Hippocampal formation (tissue), 2 donors: ENCODE measurements around the gene DNM1.
A peak's percentile ranks its signal among the peaks of the same experiment; 100 is the strongest.
"Not testable (repeated sequence)": the region's sequence is repeated elsewhere in the genome, so short reads cannot be mapped to it uniquely, and the experiment has no call there.

Experiments
- DNase-seq, 2 donors: peaks; one replicate each; lab custom pipeline; 2025; lab: John Stamatoyannopoulos, UW

DNM1 gene

DNA sequence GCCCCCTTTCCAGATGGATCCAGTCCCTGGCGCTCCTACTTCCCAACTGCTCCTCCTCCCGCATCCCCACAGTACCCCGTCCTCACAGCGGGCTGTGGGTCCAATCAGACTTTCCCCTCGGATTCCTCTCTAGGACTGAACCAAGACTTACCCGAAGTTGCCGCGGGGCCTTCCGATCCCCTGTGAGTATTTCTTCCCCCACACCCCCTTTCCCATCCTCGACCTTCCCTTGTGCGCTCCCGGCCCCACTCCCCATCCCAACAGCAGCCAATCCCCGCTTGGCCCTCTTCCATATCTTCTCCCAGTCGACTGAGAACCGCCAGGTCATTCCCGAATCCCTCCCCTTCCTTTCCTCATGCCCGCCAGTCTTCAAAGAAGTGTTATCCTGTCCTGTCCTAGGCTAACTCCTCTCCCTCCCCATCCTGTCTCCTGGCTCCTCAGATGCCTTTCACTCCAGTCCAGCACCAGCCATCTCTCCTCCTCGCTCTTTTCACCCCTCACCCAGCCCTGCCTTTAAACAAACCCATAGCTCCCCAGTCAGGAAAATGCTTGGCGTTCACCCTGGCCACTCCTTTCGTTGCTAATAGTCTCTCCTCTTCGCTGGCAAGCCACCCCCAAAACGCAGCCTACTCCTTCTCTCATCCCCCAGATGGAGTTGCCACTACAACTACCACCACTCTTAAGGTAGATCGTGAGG lies 73.5 kb downstream of the DNM1 start:
- DNase-seq = no peak

DNA sequence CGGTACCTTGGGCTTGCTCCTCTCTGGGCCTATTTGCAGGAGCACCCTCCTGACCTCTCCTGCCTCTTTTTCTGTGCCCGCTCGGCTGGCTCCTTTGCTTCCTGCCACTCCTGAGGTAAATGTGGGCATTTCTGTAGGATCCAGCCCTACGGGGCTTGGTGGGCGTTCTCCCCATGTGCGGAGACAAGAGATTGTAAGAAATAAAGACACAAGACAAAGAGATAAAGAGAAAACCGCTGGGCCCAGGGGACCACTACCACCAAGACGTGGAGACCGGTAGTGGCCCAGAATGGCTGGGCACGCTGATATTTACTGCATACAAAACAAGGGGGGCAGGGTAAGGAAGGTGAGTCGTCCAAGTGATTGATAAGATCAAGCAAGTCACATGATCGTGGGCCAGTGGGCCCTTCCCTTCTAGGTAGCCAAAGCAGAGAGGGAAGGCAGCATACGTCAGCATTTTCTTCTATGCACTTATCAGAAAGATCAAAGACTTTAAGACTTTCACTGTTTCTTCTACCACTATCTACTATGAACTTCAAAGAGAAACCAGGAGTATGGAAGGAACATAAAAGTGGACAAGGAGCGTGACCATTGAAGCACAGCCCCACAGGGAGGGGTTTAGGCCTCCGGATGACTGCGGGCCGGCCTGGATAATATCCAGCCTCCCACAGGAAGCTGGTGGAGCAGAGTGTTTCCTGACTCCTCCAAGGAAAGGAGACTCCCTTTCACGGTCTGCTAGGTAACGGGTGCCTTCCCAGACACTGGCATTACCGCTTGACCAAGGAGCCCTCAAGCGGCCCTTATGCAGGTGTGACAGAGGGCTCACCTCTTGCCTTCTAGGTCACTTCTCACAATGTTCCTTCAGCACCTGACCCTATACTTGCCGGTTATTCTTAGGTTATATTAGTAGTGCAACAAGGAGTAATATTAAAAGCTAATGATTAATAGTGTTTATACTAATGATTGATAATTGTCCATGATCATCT lies 76.2 kb downstream of the DNM1 start:
- DNase-seq = not testable (repeated sequence)

DNA sequence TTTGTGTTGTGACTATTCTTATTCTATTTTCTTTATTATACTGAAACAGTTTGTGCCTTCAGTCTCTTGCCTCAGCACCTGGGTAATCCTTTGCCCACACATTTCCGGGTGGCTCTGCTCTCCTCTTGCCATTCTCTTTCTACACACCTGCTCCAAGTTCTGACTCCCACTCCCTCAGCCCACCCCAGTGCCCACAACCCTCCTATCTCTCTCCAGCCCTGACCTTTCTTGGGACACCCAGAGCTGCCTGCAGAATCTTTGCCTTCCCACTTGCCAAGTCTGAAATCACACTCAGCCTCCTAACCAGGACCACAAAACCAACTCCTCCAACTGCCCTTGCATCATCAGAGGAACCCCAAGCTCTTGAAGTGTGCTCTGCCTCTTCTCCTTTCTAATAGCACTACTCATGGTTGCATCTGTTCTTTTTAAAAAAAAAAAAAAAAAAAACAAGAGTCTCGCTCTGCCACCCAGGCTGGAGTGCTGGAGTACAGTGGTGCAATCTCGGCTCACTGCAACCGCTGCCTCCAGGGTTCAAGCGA lies 77.0 kb downstream of the DNM1 start:
- no peak for DNase-seq

DNA sequence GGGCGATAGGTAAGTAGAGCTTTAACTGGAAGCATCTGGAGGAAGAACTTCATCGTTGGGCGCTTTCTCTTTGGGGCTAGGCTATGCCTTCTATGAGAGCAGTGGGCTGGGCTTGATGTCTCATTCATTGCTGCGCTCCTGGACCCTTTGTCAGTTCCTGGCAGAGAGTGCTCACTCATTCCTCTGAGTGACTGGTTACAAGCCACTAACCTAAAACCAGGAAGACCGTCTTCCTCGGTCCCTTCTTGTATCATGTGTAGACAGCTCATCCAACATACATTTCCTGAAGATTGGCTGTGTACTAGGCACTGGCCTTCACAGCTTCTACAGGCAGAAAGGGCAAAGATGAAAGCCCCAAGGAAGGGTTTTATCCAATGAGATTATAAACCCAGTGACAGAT lies 79.3 kb downstream of the DNM1 start:
- DNase-seq = no peak

DNA sequence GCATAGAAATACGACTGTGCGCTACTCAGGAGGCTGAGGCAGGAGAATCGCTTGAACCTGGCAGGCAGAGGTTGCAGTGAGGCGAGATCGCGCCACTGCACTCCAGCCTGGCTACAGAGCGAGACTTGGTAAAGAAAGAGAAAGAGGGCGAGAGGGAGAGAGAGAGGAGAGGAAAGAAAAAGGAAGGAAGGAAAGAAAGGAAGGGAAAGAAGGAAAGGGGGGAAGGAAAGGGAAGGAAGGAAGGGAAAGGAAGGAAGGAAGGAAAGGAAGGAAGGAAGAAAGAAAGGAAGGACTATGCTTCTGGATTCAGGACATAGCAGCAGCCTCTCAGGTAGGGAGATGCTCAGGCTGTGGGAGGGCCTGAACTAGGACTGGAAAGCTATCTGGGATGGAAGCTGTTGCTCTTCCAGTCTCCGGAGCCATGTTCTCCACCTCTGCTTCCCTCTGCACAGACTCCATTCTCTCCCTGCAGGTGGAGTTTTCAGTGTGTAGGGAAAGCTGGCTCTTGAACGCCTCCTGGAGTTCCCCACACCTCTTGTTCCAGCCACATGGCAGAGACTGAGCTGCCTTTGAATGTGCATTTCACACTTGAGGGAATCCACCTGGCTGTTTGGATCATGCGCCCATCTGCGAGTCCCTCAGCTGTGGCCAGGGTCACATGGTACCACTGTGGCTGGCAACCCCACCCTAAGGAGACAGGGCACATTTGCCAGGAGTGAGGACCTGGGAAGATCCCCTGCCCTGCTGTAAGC lies 82.0 kb downstream of the DNM1 start:
- DNase-seq = no peak

DNA sequence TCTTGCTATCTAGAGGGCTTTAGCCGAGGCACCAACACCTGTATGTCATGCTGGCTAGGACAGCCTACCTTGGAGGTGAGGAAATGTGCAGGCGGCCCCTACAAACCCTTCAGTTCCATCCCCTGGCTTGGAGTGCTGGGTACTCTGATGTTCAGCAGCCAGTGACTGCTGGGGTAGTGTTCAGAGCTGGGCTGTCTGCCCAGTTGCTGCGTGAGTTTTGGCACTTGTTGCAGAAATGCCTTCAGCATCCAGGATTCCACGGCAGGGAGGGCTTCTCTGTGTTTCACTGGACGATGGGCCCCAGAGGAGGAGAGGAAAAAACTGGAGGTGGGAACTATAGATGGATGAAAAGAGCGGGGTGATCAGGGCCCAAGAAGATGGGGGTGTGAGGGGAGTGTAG lies 83.3 kb downstream of the DNM1 start:
- DNase-seq = peak; percentile 46 to 69

DNA sequence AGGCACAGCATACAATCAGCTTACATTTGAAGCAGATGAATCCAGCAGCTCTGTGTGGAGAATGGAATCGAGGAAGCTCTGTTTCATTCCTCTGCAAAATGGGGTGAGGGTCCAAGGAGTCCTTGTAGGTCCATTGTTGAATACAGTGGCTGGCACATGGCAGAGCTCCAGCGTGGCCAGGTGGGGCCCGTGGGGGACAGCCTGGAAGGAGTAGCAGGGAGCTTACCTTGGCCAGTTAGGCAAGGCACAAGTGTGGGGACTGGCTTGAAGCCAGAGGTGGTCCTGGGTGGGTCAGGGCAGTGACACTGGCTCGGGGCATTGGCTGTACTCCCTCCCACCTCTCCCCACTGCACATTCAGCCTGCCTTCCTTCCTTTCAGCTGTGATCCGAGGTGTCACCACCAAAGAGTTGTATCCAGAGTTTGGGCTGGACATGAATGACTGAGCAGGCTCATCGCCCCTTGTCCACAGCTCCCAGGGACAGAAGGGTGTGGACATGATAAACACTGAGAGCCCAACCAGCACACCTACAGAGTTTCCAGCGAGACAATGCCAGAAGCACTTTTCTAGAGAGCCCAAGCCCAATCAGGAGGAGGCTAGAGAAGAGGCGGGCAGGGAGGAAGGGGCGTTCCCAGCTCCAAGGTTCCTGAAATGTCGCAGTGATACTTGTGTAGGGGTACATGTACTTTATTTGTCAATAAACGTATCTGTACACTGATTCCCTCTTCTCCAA lies 85.3 kb downstream of the DNM1 start:
- DNase-seq = no peak

DNA sequence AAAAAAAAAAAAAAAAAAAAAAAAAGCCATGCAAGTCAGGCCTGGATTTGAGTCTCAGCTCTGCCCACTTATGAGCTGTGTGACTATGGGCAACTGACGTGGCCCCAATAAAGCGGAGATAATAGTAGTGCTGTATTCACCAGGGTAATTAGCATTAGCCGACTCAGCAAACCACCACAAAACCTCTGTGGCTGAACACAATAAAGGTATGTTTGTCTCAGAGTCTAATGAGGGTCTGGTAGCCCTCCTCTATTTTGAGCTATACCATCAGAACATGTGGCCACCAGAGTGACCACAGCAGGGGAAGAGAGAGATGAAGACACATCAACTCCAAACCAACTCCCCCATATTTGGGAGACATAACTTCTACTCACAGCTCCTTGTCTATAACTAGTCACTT lies 88.8 kb downstream of the DNM1 start:
- no peak for DNase-seq

DNA sequence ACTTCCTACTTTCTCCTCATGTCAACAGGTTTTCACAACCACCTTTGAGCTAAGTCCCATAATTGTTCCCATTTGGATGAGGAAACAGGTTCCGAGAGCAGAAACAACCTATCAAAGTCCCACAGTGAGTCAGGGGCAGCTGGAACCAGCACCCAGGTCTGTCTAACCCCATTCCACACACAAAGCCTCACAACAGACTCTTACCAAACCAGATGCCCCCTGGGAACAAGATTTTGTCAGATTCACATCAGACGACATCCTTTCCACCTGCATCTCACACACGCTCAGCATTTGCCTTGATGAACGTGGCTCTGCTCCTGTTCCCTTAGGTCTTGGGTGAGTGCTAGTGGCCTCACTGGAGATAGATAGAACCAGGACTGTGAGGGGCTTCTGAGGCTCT lies 89.9 kb downstream of the DNM1 start:
- DNase-seq = no peak

DNA sequence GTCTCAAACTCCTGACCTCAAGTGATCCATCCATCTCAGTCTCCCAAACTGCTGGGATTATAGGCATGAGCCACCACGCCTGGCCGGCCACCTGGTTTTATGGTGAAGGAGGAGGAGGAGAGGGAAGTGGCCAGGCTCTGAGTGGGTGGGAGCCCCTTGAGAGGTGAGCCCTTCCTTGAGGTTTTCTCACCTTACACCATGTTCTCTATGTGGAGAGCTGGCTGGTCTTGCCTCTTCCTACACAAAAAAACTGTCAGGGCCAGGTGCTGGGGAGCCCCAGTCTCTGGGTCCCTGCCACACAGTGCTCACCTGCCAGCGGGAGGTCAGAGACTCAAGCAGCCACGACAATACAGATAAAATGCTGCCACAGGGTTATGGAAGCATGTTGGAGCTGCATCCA lies 91.0 kb downstream of the DNM1 start:
- DNase-seq = no peak

DNA sequence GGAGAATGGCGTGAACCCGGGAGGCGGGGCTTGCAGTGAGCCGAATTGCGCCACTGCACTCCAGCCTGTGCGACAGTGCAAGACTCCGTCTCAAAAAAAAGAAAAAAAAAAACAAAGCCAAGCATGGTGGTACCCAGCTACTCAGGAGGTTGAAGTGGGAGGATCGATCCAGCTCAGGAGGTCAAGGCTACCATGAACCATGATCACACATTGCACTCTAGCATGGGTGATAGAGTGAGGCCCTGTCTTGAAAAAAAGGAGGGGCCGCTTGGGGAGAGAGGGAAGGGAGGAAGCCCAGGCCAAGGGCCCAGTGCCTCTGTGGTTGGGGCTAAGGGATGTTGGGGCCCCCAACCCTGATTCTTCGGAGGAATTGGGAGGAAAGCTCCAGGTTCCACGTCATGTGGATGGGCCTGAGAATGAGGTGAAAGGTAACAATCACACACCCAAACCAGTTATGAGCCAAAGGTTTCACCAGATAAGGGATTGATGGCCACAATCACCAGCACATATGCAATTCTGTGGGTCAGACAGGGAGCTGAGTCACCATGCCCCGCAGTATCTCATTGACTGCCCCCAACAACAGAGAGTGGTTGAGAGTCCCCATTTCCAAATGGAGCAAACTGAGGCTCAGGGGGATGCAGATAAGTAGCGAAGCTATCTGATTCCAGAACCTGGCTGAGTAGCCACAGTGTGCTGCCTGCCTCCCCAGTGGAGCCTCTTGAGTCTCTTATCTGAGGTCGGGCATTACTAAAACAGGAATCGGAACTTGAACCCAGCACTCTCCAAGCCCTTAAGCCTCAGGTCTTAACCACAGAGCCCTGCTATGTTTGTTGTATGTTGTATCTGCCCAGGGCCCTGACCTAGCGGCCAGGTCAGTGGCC lies 93.4 kb downstream of the DNM1 start:
- no peak for DNase-seq

DNA sequence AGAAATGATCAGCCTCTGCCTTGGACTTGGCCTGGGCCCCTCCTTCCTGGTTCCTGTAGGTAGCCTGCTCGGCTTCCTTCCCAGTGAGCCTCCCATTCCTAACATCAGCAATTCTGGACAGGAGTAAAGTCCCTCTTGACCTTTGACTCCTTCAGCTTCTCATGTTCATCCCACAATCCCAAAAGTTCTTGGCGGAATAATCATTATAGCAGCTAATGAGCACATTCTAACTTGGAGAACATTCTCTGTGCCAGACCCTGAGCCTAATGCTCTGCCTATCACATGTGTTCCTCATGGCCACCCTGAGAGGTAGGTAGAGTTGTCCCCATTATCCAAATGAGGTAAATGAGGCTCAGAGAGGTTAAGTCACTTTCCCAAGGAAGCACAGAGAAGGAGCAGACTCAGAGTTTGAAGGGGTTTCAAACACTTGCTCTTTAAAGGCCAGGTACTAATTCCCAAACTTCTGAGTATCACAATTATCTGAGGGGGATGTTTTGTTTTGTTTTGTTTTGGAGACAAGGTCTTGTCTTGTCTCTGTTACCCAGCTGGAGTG lies 94.1 kb downstream of the DNM1 start:
- DNase-seq = no peak

DNA sequence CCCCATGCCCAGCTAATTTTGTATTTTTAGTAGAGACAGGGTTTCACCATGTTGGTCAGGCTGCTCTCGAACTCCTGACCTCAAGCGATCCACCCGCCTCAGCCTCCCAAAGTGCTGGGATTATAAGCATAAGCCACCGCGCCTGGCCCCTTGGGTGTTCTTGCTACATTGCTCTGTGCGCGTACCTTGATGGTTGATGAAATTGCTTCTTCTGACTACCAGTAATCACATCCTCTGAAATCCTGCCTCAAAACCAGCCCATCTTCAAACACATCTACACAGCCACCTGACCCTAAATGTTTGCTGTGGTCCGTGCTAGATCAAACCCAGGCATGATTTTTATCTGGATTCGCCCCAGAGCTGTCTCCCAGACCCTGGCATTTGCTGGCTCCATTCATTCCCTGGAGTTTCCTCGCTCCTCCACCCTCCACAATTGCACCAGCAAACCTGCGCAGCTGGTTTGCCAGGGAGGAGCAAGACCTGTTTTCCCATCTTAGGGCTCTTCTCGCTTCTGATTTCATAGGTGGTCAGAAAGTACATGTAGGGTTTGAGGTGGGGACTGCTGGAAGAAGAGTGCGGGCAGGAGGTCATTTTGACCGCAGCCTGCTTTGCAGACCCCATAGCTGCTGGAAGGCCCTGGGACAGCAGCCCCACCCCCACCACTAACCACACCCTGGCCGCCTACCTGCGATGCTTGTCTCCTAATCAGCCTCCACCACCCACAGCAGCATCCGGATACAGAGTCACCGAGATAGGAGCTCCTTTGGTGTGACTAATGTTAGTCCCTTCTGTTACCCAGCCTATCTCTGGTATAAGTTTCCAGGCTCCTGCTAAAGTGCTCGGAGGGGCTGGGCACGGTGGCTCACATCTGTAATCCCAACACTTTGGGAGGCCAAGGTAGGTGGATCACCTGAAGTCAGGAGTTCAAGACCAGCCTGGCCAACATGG lies 95.6 kb downstream of the DNM1 start:
- DNase-seq = no peak

DNA sequence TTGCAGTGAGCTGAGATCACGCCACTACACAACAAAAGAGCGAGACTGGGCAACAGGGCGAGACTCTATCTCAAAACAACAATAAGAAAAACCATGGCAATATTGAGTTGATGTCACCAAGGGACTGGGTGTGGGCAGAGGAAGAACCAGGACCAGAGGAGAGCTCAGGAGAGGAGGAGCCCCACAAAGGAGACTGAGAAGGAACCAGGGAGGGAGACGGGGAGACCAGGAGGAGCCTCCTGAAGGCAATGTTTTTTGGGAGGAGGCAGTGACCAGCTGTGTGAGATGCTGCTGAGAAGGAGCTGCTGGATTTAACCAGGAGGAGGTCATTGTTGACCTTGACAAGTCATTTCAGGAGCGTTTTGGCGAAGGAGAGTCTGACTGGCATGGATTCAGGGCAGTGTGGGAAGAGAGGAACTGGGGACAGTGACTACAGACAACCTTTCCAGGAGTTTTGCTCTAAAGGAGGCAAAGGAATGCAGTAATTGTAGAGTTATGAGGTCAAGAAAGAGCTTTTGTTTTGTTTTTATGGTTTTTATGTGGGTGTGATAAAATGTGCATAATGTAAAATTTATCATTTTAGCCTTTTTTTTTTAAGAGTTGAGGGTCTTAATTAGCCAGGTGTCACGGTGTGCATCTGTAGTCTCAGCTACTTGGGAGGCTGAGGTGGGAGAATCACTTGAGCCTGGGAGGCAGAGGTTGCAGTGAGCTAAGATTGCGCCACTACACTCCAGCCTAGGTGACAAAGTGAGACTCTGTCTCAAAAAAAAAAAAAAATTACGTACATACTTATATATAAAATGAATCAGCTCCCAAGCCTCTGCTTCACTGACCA lies 101.2 kb downstream of the DNM1 start:
- DNase-seq = no peak
